ENCODE measurements around the gene ZNF598. TPM values are rescaled to one million over a fixed set of nuclear protein-coding genes. Genes with fewer than 3 reads are reported as not detected.
A peak's percentile ranks its signal among the peaks of the same experiment; 100 is the strongest.

Gene ZNF598
- total RNA-seq, 1 experiment from 2014 or later, result 75.8 TPM

GRCh38 chr16:2047330-2048115 lies 37.9 kb upstream of the ZNF598 start, which contains the start of the genes NTHL1 and TSC2:
Gene NTHL1 (minus strand): TSS chr16:2047834. CDS start chr16:2047823, 11 bp downstream.
Gene TSC2 (plus strand): TSS chr16:2047985. CDS start chr16:2048616, 631 bp downstream.
- Histone ChIP-seq H3K27ac (ENCODE audit: low read depth, low read length, poor library complexity, severe bottlenecking) (peak within 1 kb of the TSS; percentile 67), H3K4me1 (ENCODE audit: insufficient read depth, low read length, poor library complexity, severe bottlenecking) (no peaks in the 10 kb centered on the region), H3K9me3 (ENCODE audit: low read depth, low read length, poor library complexity, severe bottlenecking) (no peaks in the 10 kb centered on the region), H3K36me3 (ENCODE audit: insufficient read depth, low read length, poor library complexity, severe bottlenecking) (peaks cover 12% of the 10 kb centered on the region), H3K4me3 (ENCODE audit: low read depth, low read length, poor library complexity, severe bottlenecking) (peak within 1 kb of the TSS; percentile 93), H3K27me3 (replicated peaks; ENCODE audit: insufficient read depth, low read depth, low read length, poor library complexity) (no peaks in the 10 kb centered on the region)
- DNase-seq (ENCODE audit: low spot score), result peak; percentile 97
- POLR2A ChIA-PET (ENCODE audit: low non-redundant PET), result no interaction called here
- TF ChIP-seq EZH2 (IDR thresholded peaks at IDR 0.05; ENCODE audit: borderline replicate concordance, low read depth, low read length, poor library complexity, severe bottlenecking), result no peak
- no peak; the same call in 1 of the 2 replicates for TF ChIP-seq CTCF (conservative IDR thresholded peaks at IDR 0.05; ENCODE audit: low read depth, low read length)
- intact Hi-C loops (cut with micrococcal nuclease; ENCODE audit: unreplicated experiment), result no loop called here
- CTCF ChIA-PET, result interaction anchor here (0.9 kb wide), 1 partner anchor 43 kb away, joined by 4 read pairs; no protein-coding TSS in a partner anchor
- BruUV-seq (replicated peaks), result TSS peak; percentile 22

- ChIA-PET CTCF (no interaction called here), POLR2A (ENCODE audit: low non-redundant PET) (no interaction called here)
- H3K27me3 ChIP-seq (replicated peaks; ENCODE audit: insufficient read depth, low read depth, low read length, poor library complexity), result no peaks in the 10 kb centered on the region
- no peak for TF ChIP-seq CTCF (conservative IDR thresholded peaks at IDR 0.05; ENCODE audit: low read depth, low read length)
- TF ChIP-seq EZH2 (IDR thresholded peaks at IDR 0.05; ENCODE audit: borderline replicate concordance, low read depth, low read length, poor library complexity, severe bottlenecking), result no peak
- peak overlapping the region; percentile 26 for H3K27ac ChIP-seq (ENCODE audit: low read depth, low read length, poor library complexity, severe bottlenecking)
- no peaks in the 10 kb centered on the region for H3K9me3 ChIP-seq (ENCODE audit: low read depth, low read length, poor library complexity, severe bottlenecking)
- peak overlapping the region; percentile 93 for H3K4me3 ChIP-seq (ENCODE audit: low read depth, low read length, poor library complexity, severe bottlenecking)
- H3K36me3 ChIP-seq (ENCODE audit: insufficient read depth, low read length, poor library complexity, severe bottlenecking), result peaks cover 7% of the 10 kb centered on the region
- no peaks in the 10 kb centered on the region for H3K4me1 ChIP-seq (ENCODE audit: insufficient read depth, low read length, poor library complexity, severe bottlenecking)
- intact Hi-C loops (cut with micrococcal nuclease; ENCODE audit: unreplicated experiment), result no loop called here
- no peak for DNase-seq (ENCODE audit: low spot score)
- no TSS peak for BruUV-seq (replicated peaks)
Observed at GRCh38 chr16:2046893-2047329, 37.3 kb upstream of the ZNF598 start.

- intact Hi-C loops (cut with micrococcal nuclease; ENCODE audit: unreplicated experiment), result no loop called here
- DNase-seq (ENCODE audit: low spot score), result no peak
- no TSS peak for BruUV-seq (replicated peaks)
- ChIA-PET CTCF (no interaction called here), POLR2A (ENCODE audit: low non-redundant PET) (no interaction called here)
- H3K4me3 ChIP-seq (ENCODE audit: low read depth, low read length, poor library complexity, severe bottlenecking), result peak overlapping the region; percentile 93
- no peaks in the 10 kb centered on the region for H3K9me3 ChIP-seq (ENCODE audit: low read depth, low read length, poor library complexity, severe bottlenecking)
- no peak for TF ChIP-seq EZH2 (IDR thresholded peaks at IDR 0.05; ENCODE audit: borderline replicate concordance, low read depth, low read length, poor library complexity, severe bottlenecking)
- TF ChIP-seq CTCF (conservative IDR thresholded peaks at IDR 0.05; ENCODE audit: low read depth, low read length), result no peak
- peaks cover 4% of the 10 kb centered on the region for H3K36me3 ChIP-seq (ENCODE audit: insufficient read depth, low read length, poor library complexity, severe bottlenecking)
- H3K27ac ChIP-seq (ENCODE audit: low read depth, low read length, poor library complexity, severe bottlenecking), result no peak overlapping the region
- H3K4me1 ChIP-seq (ENCODE audit: insufficient read depth, low read length, poor library complexity, severe bottlenecking), result no peaks in the 10 kb centered on the region
- no peaks in the 10 kb centered on the region for H3K27me3 ChIP-seq (replicated peaks; ENCODE audit: insufficient read depth, low read depth, low read length, poor library complexity)
Observed at GRCh38 chr16:2045965-2046892, 36.6 kb upstream of the ZNF598 start.
